Tibial nerve (tissue), 3 donors: ENCODE data around the gene SLC17A7.

Experiments used
- POLR2A ChIP-seq, 2 donors: fragments of 450-650 bp; IDR thresholded peaks; one replicate each; pipeline ENCODE4 v1.6.1; 2017; ENCODE audit warnings: antibody characterized with exemption in 2 of 2, mild to moderate bottlenecking in 2 of 2, moderate library complexity in 2 of 2
- TF ChIP-seq, protein P1 (sequence below), 5 experiments: fragments of 200-600 bp in 3 of 5; fragments of 450-650 bp in 2 of 5; sonication (generic) in 3 of 5; IDR thresholded peaks; one replicate each; pipeline ENCODE4 v1.5.1; 2016 to 2019; ENCODE audit warnings: antibody characterized with exemption in 5 of 5, mild to moderate bottlenecking in 3 of 5, moderate library complexity in 2 of 5

DNA sequence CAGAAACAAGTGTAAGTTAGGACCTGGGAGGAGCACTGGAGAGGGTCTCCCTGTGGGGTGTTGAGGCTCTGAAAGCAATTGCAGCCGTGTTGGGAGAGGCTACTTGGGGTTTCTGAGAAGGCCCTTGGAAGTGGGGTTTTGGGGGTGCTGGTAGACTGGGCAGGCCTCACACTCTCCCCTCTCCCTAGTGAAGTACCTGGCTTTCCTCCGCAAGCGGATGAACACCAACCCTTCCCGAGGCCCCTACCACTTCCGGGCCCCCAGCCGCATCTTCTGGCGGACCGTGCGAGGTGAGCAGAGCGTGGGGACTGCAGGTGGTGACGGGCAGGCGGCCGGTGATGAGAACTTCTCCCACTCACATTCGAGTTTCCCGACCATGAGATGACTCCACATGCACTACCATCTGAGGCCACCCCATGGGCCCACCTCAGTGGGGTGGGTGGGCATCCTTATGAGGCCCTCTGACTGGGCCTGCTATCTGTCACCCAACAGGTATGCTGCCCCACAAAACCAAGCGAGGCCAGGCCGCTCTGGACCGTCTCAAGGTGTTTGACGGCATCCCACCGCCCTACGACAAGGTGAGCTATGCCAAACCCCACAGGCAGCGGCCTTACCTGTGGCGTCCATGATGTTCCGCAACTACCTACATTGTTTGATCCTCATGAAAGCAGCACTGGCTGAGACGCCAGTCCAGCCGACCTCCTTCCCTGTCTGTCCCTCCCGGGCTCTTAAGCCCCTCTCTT, 49.1 kb upstream of the SLC17A7 start:
- TF ChIP-seq, protein P1, sequence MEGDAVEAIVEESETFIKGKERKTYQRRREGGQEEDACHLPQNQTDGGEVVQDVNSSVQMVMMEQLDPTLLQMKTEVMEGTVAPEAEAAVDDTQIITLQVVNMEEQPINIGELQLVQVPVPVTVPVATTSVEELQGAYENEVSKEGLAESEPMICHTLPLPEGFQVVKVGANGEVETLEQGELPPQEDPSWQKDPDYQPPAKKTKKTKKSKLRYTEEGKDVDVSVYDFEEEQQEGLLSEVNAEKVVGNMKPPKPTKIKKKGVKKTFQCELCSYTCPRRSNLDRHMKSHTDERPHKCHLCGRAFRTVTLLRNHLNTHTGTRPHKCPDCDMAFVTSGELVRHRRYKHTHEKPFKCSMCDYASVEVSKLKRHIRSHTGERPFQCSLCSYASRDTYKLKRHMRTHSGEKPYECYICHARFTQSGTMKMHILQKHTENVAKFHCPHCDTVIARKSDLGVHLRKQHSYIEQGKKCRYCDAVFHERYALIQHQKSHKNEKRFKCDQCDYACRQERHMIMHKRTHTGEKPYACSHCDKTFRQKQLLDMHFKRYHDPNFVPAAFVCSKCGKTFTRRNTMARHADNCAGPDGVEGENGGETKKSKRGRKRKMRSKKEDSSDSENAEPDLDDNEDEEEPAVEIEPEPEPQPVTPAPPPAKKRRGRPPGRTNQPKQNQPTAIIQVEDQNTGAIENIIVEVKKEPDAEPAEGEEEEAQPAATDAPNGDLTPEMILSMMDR (IDR thresholded peaks at IDR 0.05), result no peak
- no peak for TF ChIP-seq POLR2A (IDR thresholded peaks at IDR 0.05)
